Sigmoid colon (tissue), 4 donors: Measurements from ENCODE around the gene BIRC2.

Source experiments
- CTCF ChIP-seq, 4 experiments: fragments of 450-650 bp in 3 of 4; fragments of 200-600 bp in 1 of 4; IDR thresholded peaks; one replicate each; pipeline ENCODE4 v1.5.1; 2016 to 2019; ENCODE audit warnings: antibody characterized with exemption in 4 of 4, mild to moderate bottlenecking in 3 of 4, moderate library complexity in 2 of 4
- POLR2A ChIP-seq, 2 donors: fragments of 450-650 bp; IDR thresholded peaks; one replicate each; pipeline ENCODE4 v1.6.1; 2016; ENCODE audit warnings: antibody characterized with exemption in 2 of 2, mild to moderate bottlenecking in 2 of 2, moderate library complexity in 2 of 2
- POLR2AphosphoS5 ChIP-seq, 4 donors: sonication (generic); formaldehyde crosslinking; IDR thresholded peaks; one replicate each; pipeline ENCODE4 v1.6.1; 2017; ENCODE audit warnings: antibody characterized with exemption in 4 of 4

DNA sequence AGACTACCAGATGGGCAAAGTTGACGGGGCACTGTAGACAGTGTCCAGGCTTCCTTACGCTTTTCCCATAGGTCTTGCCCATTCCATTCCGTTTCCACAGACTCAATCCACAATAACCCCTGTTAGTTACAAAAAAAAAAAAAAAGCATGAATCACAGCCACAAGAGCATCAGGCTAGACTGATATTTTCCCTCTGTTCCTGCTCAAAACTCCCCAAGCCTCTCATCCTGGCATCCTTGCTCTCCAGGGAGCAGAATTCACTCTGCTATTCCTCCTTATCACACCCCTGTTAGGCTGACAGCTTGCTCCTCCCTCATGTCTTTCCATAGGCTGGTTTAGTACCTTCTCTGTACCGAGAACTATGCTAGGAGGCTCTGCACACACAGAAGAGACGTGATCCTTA, 63.4 kb downstream of the BIRC2 start:
- TF ChIP-seq POLR2A (IDR thresholded peaks at IDR 0.05) (no peak), CTCF (IDR thresholded peaks at IDR 0.05) (no peak), POLR2AphosphoS5 (IDR thresholded peaks at IDR 0.05) (peak in 1 of 4 donors; percentile 5)
